SK-N-SH treated with all-trans-retinoic acid at 6 μM for 48 hours (cell line): ENCODE measurements around the gene RPS6KA2.
A peak's percentile ranks its signal among the peaks of the same experiment; 100 is the strongest.

Experiments
- ATAC-seq: fragments of 200-7000 bp; cut with Tn5 transposase; 3 replicates; pipeline ENCODE4 v1.9.1; 2020; ENCODE audit warnings: mild to moderate bottlenecking, moderate library complexity
- ARNTL ChIP-seq: fragments of 450-650 bp; formaldehyde crosslinking; IDR thresholded peaks from 2 replicates; pipeline ENCODE4 v1.5.0; 2020; ENCODE audit warnings: low read depth, mild to moderate bottlenecking, moderate library complexity, borderline replicate concordance
- BACH2 ChIP-seq: fragments of 250-450 bp; sonication (Bioruptor Pico); IDR thresholded peaks from 2 replicates; pipeline ENCODE4 v1.9.0; 2021; ENCODE audit warnings: mild to moderate bottlenecking, borderline replicate concordance
- CREB5 ChIP-seq: fragments of 250-450 bp; sonication (Bioruptor Pico); IDR thresholded peaks from 2 replicates; pipeline ENCODE4 v1.5.1; 2020; ENCODE audit warnings: low read depth, mild to moderate bottlenecking, moderate library complexity
- CSDC2 ChIP-seq: fragments of 250-450 bp; sonication (Bioruptor Pico); IDR thresholded peaks from 2 replicates; pipeline ENCODE4 v1.5.0; 2020; ENCODE audit warnings: mild to moderate bottlenecking, moderate library complexity
- CSRNP3 ChIP-seq: fragments of 250-450 bp; sonication (Bioruptor Pico); IDR thresholded peaks from 2 replicates; pipeline ENCODE4 v1.5.1; 2021; ENCODE audit warnings: mild to moderate bottlenecking, moderate library complexity
- ESRRG ChIP-seq: fragments of 250-450 bp; sonication (Bioruptor Pico); IDR thresholded peaks from 2 replicates; pipeline ENCODE4 v1.6.1; 2021; ENCODE audit warnings: mild to moderate bottlenecking
- ISL1 ChIP-seq: fragments of 250-450 bp; sonication (Bioruptor Pico); IDR thresholded peaks from 2 replicates; pipeline ENCODE4 v2.1.2; 2022; ENCODE audit warnings: mild to moderate bottlenecking, moderate library complexity
- OSR1 ChIP-seq: fragments of 250-450 bp; sonication (Bioruptor Pico); IDR thresholded peaks from 2 replicates; pipeline ENCODE4 v1.8.0; 2022; ENCODE audit warnings: moderate library complexity, mild to moderate bottlenecking, inconsistent platforms
- PATZ1 ChIP-seq: fragments of 250-450 bp; sonication (Bioruptor Pico); IDR thresholded peaks from 2 replicates; pipeline ENCODE4 v1.8.0; 2020; ENCODE audit warnings: mild to moderate bottlenecking, moderate library complexity, borderline replicate concordance
- POU6F1 ChIP-seq: fragments of 250-450 bp; sonication (Bioruptor Pico); IDR thresholded peaks from 2 replicates; pipeline ENCODE4 v1.8.0; 2021; ENCODE audit warnings: low read depth, mild to moderate bottlenecking, moderate library complexity, borderline replicate concordance
- PPARA ChIP-seq: fragments of 250-450 bp; sonication (Bioruptor Pico); IDR thresholded peaks from 2 replicates; pipeline ENCODE4 v1.5.0; 2020; ENCODE audit warnings: mild to moderate bottlenecking, borderline replicate concordance
- RARB ChIP-seq: fragments of 250-450 bp; sonication (Bioruptor Pico); IDR thresholded peaks from 2 replicates; pipeline ENCODE4 v1.8.0; 2021; ENCODE audit warnings: mild to moderate bottlenecking, moderate library complexity
- SNAI2 ChIP-seq: fragments of 250-450 bp; sonication (Bioruptor Pico); IDR thresholded peaks from 2 replicates; pipeline ENCODE4 v1.5.0; 2020; ENCODE audit warnings: mild to moderate bottlenecking, moderate library complexity
- TCF4 ChIP-seq: fragments of 250-450 bp; sonication (Bioruptor Pico); IDR thresholded peaks from 2 replicates; pipeline ENCODE4 v1.8.0; 2021; ENCODE audit warnings: mild to moderate bottlenecking, moderate library complexity, borderline replicate concordance
- TOX ChIP-seq: fragments of 250-450 bp; sonication (Bioruptor Pico); IDR thresholded peaks from 2 replicates; pipeline ENCODE4 v1.8.0; 2021; ENCODE audit warnings: mild to moderate bottlenecking, moderate library complexity, borderline replicate concordance
- TSHZ2 ChIP-seq: fragments of 250-450 bp; sonication (Bioruptor Pico); IDR thresholded peaks from 2 replicates; pipeline ENCODE4 v1.5.0; 2020; ENCODE audit warnings: mild to moderate bottlenecking, moderate library complexity
- ZFP3 ChIP-seq: fragments of 250-450 bp; sonication (Bioruptor Pico); IDR thresholded peaks from 2 replicates; pipeline ENCODE4 v1.5.0; 2020; ENCODE audit warnings: mild to moderate bottlenecking, moderate library complexity
- ZFP30 ChIP-seq: fragments of 450-650 bp; formaldehyde crosslinking; IDR thresholded peaks from 2 replicates; pipeline ENCODE4 v1.5.0; 2022; ENCODE audit warnings: mild to moderate bottlenecking, moderate library complexity
- ZNF565 ChIP-seq: fragments of 450-650 bp; formaldehyde crosslinking; conservative IDR thresholded peaks from 2 replicates; pipeline ENCODE4 v1.5.0; 2020; ENCODE audit warnings: low read depth, mild to moderate bottlenecking, moderate library complexity
- ZNF70 ChIP-seq: fragments of 450-650 bp; formaldehyde crosslinking; IDR thresholded peaks from 2 replicates; pipeline ENCODE4 v1.5.0; 2020; ENCODE audit warnings: mild to moderate bottlenecking, moderate library complexity
- ZNF8 ChIP-seq: fragments of 450-650 bp; formaldehyde crosslinking; IDR thresholded peaks from 2 replicates; pipeline ENCODE4 v1.5.0; 2020; ENCODE audit warnings: mild to moderate bottlenecking, moderate library complexity

Gene RPS6KA2

GRCh38 chr6:166459272-166459671 lies 167.8 kb downstream of the RPS6KA2 start:
- ATAC-seq: no peak
- TF ChIP-seq TSHZ2 (CRISPR knock-in tag): no peak
- TF ChIP-seq ZNF8 (CRISPR knock-in tag): no peak
- no peak for TF ChIP-seq TCF4
- no peak for TF ChIP-seq ISL1 (CRISPR knock-in tag)
- TF ChIP-seq ZNF565 (CRISPR knock-in tag): no peak
- TF ChIP-seq TOX (CRISPR knock-in tag): no peak
- TF ChIP-seq PATZ1 (CRISPR knock-in tag): no peak
- TF ChIP-seq ARNTL (CRISPR knock-in tag): no peak
- no peak for TF ChIP-seq BACH2 (CRISPR knock-in tag)
- TF ChIP-seq ZFP30 (CRISPR knock-in tag): no peak
- TF ChIP-seq CSRNP3 (CRISPR knock-in tag): no peak
- TF ChIP-seq CREB5 (CRISPR knock-in tag): no peak
- TF ChIP-seq ZFP3 (CRISPR knock-in tag): no peak
- TF ChIP-seq ESRRG: no peak
- TF ChIP-seq SNAI2 (CRISPR knock-in tag): no peak
- no peak for TF ChIP-seq OSR1
- no peak for TF ChIP-seq ZNF70 (CRISPR knock-in tag)

- TF ChIP-seq ZFP30 (CRISPR knock-in tag): no peak
- no peak for TF ChIP-seq PPARA (CRISPR knock-in tag)
- TF ChIP-seq ZNF565 (CRISPR knock-in tag): no peak
- no peak for TF ChIP-seq CSDC2 (CRISPR knock-in tag)
- TF ChIP-seq ZFP3 (CRISPR knock-in tag): no peak
- no peak for TF ChIP-seq ESRRG
- no peak for TF ChIP-seq TCF4
- ATAC-seq: peak; percentile 51
These were observed 170.5 kb downstream of the RPS6KA2 start for GRCh38 chr6:166456395-166457156.

GRCh38 chr6:166454692-166455515 lies 172.1 kb downstream of the RPS6KA2 start:
- no peak for ATAC-seq
- TF ChIP-seq CSRNP3 (CRISPR knock-in tag) (no peak), BACH2 (CRISPR knock-in tag) (no peak), ZFP30 (CRISPR knock-in tag) (no peak), CREB5 (CRISPR knock-in tag) (no peak), POU6F1 (CRISPR knock-in tag) (no peak), PATZ1 (CRISPR knock-in tag) (no peak), RARB (no peak), TCF4 (no peak), ESRRG (no peak), ARNTL (CRISPR knock-in tag) (no peak)
